HEK293T (cell line): ENCODE measurements around the gene RNF123.

Experiments
- CTCF ChIA-PET: fragments of 350-600 bp; formaldehyde crosslinking; extraction: SDS; loops from one replicate; lab custom pipeline; 2021; ENCODE audit warnings: antibody characterized with exemption, inconsistent platforms; lab: Yijun Ruan, JAX
- POLR2A ChIA-PET: fragments of 350-600 bp; formaldehyde crosslinking; extraction: SDS; loops from one replicate; lab custom pipeline; 2020; ENCODE audit warnings: antibody characterized with exemption, inconsistent platforms; lab: Yijun Ruan, JAX
- DNase-seq: peaks from one replicate; pipeline ENCODE4 v3.0.0; 2012; ENCODE audit warnings: mixed read lengths; ENCODE audit errors: extremely low spot score
- ARNT ChIP-seq: fragments of 450-650 bp; IDR thresholded peaks from 2 replicates; pipeline ENCODE4 v1.6.1; 2017; ENCODE audit warnings: mild to moderate bottlenecking
- BHLHE40 ChIP-seq: fragments of 450-650 bp; IDR thresholded peaks from 2 replicates; pipeline ENCODE4 v1.6.1; 2016; ENCODE audit warnings: mild to moderate bottlenecking, moderate library complexity, borderline replicate concordance
- CTBP1 ChIP-seq: fragments of 450-650 bp; IDR thresholded peaks from 2 replicates; pipeline ENCODE4 v1.6.1; 2016; ENCODE audit warnings: borderline replicate concordance
- ELF4 ChIP-seq: fragments of 450-650 bp; IDR thresholded peaks from 2 replicates; pipeline ENCODE4 v1.6.1; 2017; ENCODE audit warnings: antibody characterized with exemption
- FOXA1 ChIP-seq: fragments of 450-650 bp; IDR thresholded peaks from 2 replicates; pipeline ENCODE4 v1.6.1; 2016; ENCODE audit warnings: mild to moderate bottlenecking
- FOXK2 ChIP-seq: fragments of 450-650 bp; IDR thresholded peaks from 2 replicates; pipeline ENCODE4 v1.6.1; 2016; ENCODE audit warnings: mild to moderate bottlenecking
- FOXM1 ChIP-seq: fragments of 450-650 bp; IDR thresholded peaks from 2 replicates; pipeline ENCODE4 v1.6.1; 2017; ENCODE audit warnings: mild to moderate bottlenecking, borderline replicate concordance
- HDGF ChIP-seq: fragments of 450-650 bp; IDR thresholded peaks from 2 replicates; pipeline ENCODE4 v1.6.1; 2017; ENCODE audit warnings: antibody characterized with exemption, borderline replicate concordance
- L3MBTL2 ChIP-seq: fragments of 450-650 bp; conservative IDR thresholded peaks from 2 replicates; pipeline ENCODE4 v1.6.1; 2016; ENCODE audit warnings: mild to moderate bottlenecking
- LEF1 ChIP-seq: fragments of 450-650 bp; IDR thresholded peaks from 2 replicates; pipeline ENCODE4 v1.6.1; 2017; ENCODE audit warnings: mild to moderate bottlenecking, borderline replicate concordance
- NFRKB ChIP-seq: fragments of 450-650 bp; IDR thresholded peaks from 2 replicates; pipeline ENCODE4 v1.6.1; 2016; ENCODE audit warnings: mild to moderate bottlenecking, moderate library complexity
- SP1 ChIP-seq: fragments of 450-650 bp; IDR thresholded peaks from 2 replicates; pipeline ENCODE4 v1.6.1; 2017
- SUZ12 ChIP-seq: fragments of 450-650 bp; IDR thresholded peaks from 2 replicates; pipeline ENCODE4 v1.6.1; 2016; ENCODE audit warnings: mild to moderate bottlenecking
- TARDBP ChIP-seq: fragments of 450-650 bp; IDR thresholded peaks from 2 replicates; pipeline ENCODE4 v1.6.1; 2016
- ZNF384 ChIP-seq: fragments of 450-650 bp; IDR thresholded peaks from 2 replicates; pipeline ENCODE4 v1.6.1; 2016
- TF ChIP-seq, protein P1 (sequence below): fragments of 450-650 bp; IDR thresholded peaks from 2 replicates; pipeline ENCODE4 v1.6.1; 2016

Gene RNF123

DNA sequence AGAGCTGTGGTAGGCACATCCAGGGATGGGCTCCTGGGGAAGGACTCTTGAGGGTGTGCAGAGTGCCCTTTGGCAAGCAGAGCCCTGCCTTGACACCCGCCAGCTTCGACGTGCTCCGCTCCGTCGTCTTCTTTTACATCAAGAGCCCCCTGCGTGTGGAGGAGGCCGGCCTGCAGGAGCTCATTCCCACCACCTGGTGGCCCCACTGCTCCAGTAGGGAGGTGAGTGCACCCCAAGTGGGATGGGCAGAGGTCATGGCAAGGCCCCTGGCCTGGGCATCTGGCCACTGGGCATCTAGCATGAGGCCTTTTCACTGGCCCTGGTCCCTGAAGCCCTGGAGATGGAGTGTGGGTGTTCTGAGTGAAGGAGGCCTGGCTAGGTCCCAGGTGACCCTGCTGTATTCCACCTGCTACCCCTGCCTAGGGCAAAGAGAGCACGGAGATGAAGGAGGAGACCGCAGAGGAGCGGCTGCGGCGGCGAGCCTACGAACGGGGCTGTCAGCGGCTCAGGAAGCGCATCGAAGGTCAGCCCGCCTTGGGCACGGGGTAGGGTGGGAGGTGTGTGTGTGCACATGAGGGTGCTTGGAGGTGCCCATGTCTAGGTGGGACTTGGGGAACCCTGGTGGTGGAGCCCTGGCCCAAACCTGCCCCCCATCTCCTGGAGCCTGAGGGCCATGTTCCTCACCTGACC is 12.2 kb downstream of the RNF123 start:
- DNase-seq: peak; percentile 35
- CTCF ChIA-PET: interaction anchor here (0.6 to 1.8 kb wide), 7 partner anchors 22 to 416 kb away, joined by 3 to 8 read pairs (median 4); partner anchors contain the start of gene GMPPB
- TF ChIP-seq L3MBTL2 (no peak), ELF4 (no peak), FOXA1 (no peak), SP1 (no peak), SUZ12 (no peak), TARDBP (no peak), LEF1 (no peak), HDGF (no peak), ZNF384 (no peak), ARNT (no peak), NFRKB (no peak), FOXK2 (no peak), FOXM1 (no peak), BHLHE40 (no peak), CTBP1 (no peak)
- TF ChIP-seq, protein P1, sequence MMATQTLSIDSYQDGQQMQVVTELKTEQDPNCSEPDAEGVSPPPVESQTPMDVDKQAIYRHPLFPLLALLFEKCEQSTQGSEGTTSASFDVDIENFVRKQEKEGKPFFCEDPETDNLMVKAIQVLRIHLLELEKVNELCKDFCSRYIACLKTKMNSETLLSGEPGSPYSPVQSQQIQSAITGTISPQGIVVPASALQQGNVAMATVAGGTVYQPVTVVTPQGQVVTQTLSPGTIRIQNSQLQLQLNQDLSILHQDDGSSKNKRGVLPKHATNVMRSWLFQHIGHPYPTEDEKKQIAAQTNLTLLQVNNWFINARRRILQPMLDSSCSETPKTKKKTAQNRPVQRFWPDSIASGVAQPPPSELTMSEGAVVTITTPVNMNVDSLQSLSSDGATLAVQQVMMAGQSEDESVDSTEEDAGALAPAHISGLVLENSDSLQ: no peak
- POLR2A ChIA-PET: interaction anchor here (1.5 kb wide), 1 partner anchor 162 kb away, joined by 5 read pairs; no protein-coding TSS in a partner anchor

DNA sequence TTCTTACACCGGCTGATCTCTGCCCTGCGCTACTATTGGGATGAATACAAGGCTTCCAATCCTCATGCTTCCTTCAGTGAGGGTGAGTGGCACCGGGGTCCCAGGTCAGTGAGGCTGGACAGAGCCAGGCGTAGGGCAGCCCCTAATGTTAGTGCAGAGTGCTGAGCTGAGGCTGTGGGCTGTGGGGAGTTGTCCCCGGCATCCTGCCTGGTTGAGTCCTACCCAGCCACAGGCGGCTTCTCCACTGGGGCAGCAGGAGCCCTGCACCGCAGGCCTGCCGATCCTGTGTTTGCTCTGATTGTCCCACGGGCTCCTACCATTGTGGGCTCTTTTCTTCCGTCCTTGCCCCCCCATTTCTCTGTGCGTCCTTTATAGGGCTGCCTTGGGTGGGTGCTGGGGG is 13.3 kb downstream of the RNF123 start:
- no peak for DNase-seq
- ChIA-PET CTCF (no interaction called here), POLR2A (interaction anchor here (0.9 kb wide), 1 partner anchor 18 kb away, joined by 3 read pairs; no protein-coding TSS in a partner anchor)
- TF ChIP-seq NFRKB (no peak), LEF1 (no peak), BHLHE40 (no peak), CTBP1 (no peak), SUZ12 (no peak), SP1 (no peak), FOXM1 (no peak), ARNT (no peak), ELF4 (no peak)

DNA sequence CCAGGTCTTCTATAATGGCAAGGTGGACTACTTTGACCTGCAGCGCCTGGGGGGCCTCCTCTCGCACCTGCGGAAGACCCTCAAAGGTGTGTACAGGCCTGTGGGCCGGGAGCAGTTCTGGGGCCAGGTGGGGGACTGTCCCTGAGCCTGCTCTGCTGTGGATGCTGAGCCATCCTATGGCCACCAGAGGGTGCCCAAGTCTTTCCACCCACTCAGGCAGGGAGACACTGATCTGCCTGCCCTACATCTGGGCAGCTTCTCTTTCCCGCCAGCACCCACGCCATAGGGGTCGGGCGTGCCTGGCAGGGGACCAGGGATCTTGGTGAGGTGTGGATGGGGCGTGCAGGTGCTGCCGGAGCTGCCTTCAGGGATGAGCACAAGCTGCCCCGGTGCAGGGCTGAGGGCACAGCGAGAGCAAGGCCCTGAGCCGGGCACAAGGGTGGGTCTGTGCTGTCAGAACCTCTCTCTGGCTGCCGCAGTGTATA is 14.1 kb downstream of the RNF123 start:
- CTCF ChIA-PET: no interaction called here
- POLR2A ChIA-PET: no interaction called here
- no peak for TF ChIP-seq BHLHE40
- peak; percentile 86 for DNase-seq

DNA sequence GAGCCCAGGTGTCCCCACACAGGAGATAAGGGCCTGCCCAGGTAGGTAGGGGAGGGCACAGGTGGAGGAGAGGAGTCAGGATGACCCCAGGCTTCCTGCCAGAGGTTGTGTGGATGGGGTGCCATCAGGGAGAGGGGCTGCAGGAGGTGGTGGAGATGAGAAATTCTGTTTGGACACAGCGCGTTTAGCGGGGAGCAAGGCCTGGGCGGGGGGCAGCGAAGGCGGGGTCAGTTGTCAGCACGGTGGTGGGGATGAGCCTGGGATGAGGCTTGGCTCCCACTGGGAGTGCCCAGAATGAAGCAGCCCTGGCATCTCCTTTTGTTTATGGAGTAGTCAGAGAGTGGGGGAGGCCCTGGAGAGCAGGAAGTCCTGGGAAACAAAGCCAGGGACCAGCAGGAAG is 14.6 kb downstream of the RNF123 start:
- CTCF ChIA-PET: no interaction called here
- no peak for TF ChIP-seq ELF4
- POLR2A ChIA-PET: no interaction called here
- DNase-seq: no peak

DNA sequence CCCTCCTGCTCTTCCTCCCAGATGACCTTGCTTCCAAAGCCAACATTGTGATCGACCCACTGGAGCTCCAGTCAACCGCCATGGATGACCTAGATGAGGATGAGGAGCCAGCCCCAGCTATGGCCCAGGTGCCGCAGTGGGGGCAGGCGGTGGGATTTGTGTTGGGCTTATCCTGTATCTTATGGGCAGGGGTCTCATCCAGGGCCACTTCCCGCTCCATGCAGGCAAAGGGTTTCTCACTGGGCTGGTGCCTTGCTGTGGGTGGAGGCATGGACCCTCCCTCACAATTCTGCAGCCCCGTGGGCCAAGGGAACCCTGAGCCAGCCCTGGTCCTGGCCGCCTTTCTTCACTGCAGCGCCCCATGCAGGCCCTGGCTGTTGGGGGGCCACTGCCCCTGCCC is 15.3 kb downstream of the RNF123 start:
- no peak for DNase-seq
- POLR2A ChIA-PET: no interaction called here
- CTCF ChIA-PET: no interaction called here
- TF ChIP-seq, protein P1: no peak
- TF ChIP-seq BHLHE40 (no peak), NFRKB (no peak), ARNT (no peak), SUZ12 (no peak), SP1 (no peak), FOXA1 (no peak)

DNA sequence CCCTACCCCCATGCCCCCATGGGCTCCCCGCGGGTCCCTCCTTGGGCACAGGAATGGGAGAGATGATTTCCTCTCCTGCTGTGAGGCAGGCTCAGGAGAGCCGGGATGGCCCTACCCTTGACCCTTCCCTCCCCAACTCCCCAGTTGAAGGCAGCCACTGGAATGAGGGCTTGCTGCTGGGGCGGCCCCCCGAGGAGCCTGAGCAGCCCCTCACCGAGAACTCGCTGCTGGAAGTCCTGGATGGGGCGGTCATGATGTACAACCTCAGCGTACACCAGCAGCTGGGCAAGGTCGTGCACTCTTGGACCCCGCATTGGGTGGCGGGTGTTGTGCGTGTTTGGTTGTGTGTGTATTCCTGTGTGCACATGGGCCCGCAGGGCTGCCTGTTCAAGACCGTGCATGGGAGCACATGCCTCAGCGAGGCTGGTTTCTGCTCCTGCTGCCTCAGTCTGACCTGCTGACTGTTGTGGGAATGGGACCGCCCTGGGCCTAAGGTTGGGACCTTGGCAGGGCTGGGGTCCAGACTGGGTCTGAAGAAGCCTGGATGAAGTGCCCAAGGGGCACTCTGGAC is 16.1 kb downstream of the RNF123 start:
- CTCF ChIA-PET: no interaction called here
- POLR2A ChIA-PET: interaction anchor here (1.0 kb wide), 1 partner anchor 17 kb away, joined by 4 read pairs; no protein-coding TSS in a partner anchor
- no peak for DNase-seq
- TF ChIP-seq SUZ12 (no peak), HDGF (no peak), FOXA1 (no peak), SP1 (no peak), LEF1 (no peak), FOXK2 (no peak), ARNT (no peak), BHLHE40 (no peak), ELF4 (no peak), L3MBTL2 (no peak), NFRKB (no peak), FOXM1 (no peak), TARDBP (no peak), CTBP1 (no peak), ZNF384 (no peak)
- TF ChIP-seq, protein P1: no peak
